NCI-H2196 (cell line): ENCODE measurements around the gene TMEM138.
A peak's percentile ranks its signal among the peaks of the same experiment; 100 is the strongest.

Source experiments
- DNase-seq: peaks from one replicate; lab custom pipeline; 2025; ENCODE audit not compliant: unreplicated experiment; lab: John Stamatoyannopoulos, UW

TMEM138 gene

GRCh38 chr11:61341706-61342105 lies 20.5 kb upstream of the TMEM138 start:
- no peak for DNase-seq

- no peak for DNase-seq
Measured at GRCh38 chr11:61342207-61342803, 19.9 kb upstream of the TMEM138 start.

- no peak for DNase-seq
Measured at GRCh38 chr11:61343792-61344745, 18.1 kb upstream of the TMEM138 start.

GRCh38 chr11:61345170-61345610 lies 17.0 kb upstream of the TMEM138 start:
- DNase-seq = no peak

GRCh38 chr11:61345954-61346843 lies 16.0 kb upstream of the TMEM138 start:
- DNase-seq = no peak

GRCh38 chr11:61347916-61348461 lies 14.2 kb upstream of the TMEM138 start:
- no peak for DNase-seq

GRCh38 chr11:61349189-61349751 lies 12.9 kb upstream of the TMEM138 start:
- peak; percentile 30 for DNase-seq

- no peak for DNase-seq
Measured at GRCh38 chr11:61349916-61350315, 12.3 kb upstream of the TMEM138 start.

GRCh38 chr11:61350336-61350735 lies 11.8 kb upstream of the TMEM138 start:
- no peak for DNase-seq

- DNase-seq = no peak
Measured at GRCh38 chr11:61350803-61351202, 11.4 kb upstream of the TMEM138 start.

- no peak for DNase-seq
Measured at GRCh38 chr11:61352038-61352437, 10.1 kb upstream of the TMEM138 start.

- no peak for DNase-seq
Measured at GRCh38 chr11:61353131-61354067, 8.8 kb upstream of the TMEM138 start.

GRCh38 chr11:61354208-61354607 lies 8.0 kb upstream of the TMEM138 start:
- DNase-seq = no peak

- no peak for DNase-seq
Measured at GRCh38 chr11:61356706-61357105, 5.5 kb upstream of the TMEM138 start.

- no peak for DNase-seq
Measured at GRCh38 chr11:61357233-61357893, 4.8 kb upstream of the TMEM138 start.

GRCh38 chr11:61357894-61358239 lies 4.3 kb upstream of the TMEM138 start:
- no peak for DNase-seq

- DNase-seq = no peak
Measured at GRCh38 chr11:61358566-61358965, 3.6 kb upstream of the TMEM138 start.

GRCh38 chr11:61359516-61359915 lies 2.7 kb upstream of the TMEM138 start:
- no peak for DNase-seq

GRCh38 chr11:61361237-61361740 lies 885 bp upstream of the TMEM138 start:
- DNase-seq = no peak
